HCT116 (cell line): Measurements from ENCODE around the gene CHM.

Experiments
- EGR1 ChIP-seq: IDR thresholded peaks from 2 replicates; pipeline ENCODE4 v1.6.1; 2012; ENCODE audit warnings: low read depth
- EZH2 ChIP-seq: fragments of 200-600 bp; sonication (generic); IDR thresholded peaks from 2 replicates; pipeline ENCODE4 v1.6.1; 2017; ENCODE audit warnings: antibody characterized with exemption, mixed run types
- POLR2A ChIP-seq: IDR thresholded peaks from 2 replicates; pipeline ENCODE4 v1.7.0; 2011; ENCODE audit warnings: borderline replicate concordance; ENCODE audit not compliant: insufficient read depth, insufficient read length; ENCODE audit errors: extremely low read depth
- SIN3A ChIP-seq: IDR thresholded peaks from 2 replicates; pipeline ENCODE4 v1.6.1; 2012; ENCODE audit warnings: low read depth
- SP1 ChIP-seq: IDR thresholded peaks from 2 replicates; pipeline ENCODE4 v1.6.1; 2012; ENCODE audit warnings: low read depth
- TF ChIP-seq, protein P1 (sequence below), 3 experiments: fragments of 200-600 bp in 1 of 3; sonication (generic) in 1 of 3; IDR thresholded peaks in 2 of 3; conservative IDR thresholded peaks in 1 of 3; 2 replicates each; pipeline ENCODE4 v1.5.1; 2012 to 2017; ENCODE audit warnings: low read depth in 2 of 3, low read length in 2 of 3, antibody characterized with exemption in 1 of 3, borderline replicate concordance in 1 of 3, control low read depth in 1 of 3, mild to moderate bottlenecking in 1 of 3, mixed read lengths in 1 of 3, mixed run types in 1 of 3, moderate library complexity in 1 of 3; ENCODE audit not compliant: insufficient read depth in 1 of 3

DNA sequence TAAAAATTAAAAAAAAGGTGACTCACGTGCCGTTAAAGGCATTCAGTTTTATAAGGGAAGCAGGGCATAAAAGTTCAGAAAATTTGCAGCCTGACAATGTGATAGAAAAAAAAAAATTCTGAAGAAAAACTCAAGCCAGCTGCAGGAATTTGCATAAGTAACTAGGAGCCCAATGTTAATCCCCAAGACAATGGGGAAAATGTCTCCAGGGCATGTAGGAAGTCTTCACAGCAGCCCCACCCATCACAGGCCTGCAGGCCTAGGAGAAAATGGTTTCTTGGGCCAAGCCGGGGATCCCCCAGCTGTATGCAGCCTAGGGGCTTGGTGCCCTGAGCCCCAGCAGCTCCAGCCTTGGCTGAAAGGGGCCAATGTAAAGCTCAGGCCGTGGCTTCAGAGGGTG, 31.2 kb downstream of the CHM start:
- TF ChIP-seq SIN3A (no peak), EGR1 (no peak), SP1 (no peak), POLR2A (no peak), EZH2 (no peak)
- TF ChIP-seq, protein P1, sequence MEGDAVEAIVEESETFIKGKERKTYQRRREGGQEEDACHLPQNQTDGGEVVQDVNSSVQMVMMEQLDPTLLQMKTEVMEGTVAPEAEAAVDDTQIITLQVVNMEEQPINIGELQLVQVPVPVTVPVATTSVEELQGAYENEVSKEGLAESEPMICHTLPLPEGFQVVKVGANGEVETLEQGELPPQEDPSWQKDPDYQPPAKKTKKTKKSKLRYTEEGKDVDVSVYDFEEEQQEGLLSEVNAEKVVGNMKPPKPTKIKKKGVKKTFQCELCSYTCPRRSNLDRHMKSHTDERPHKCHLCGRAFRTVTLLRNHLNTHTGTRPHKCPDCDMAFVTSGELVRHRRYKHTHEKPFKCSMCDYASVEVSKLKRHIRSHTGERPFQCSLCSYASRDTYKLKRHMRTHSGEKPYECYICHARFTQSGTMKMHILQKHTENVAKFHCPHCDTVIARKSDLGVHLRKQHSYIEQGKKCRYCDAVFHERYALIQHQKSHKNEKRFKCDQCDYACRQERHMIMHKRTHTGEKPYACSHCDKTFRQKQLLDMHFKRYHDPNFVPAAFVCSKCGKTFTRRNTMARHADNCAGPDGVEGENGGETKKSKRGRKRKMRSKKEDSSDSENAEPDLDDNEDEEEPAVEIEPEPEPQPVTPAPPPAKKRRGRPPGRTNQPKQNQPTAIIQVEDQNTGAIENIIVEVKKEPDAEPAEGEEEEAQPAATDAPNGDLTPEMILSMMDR (IDR thresholded peaks at IDR 0.05 in 2 of 3, conservative IDR thresholded peaks at IDR 0.05 in 1 of 3; ENCODE audit: borderline replicate concordance in 1 of 3, insufficient read depth in 1 of 3, low read depth in 2 of 3, low read length in 2 of 3), result no peak
